HEK293 (cell line): ENCODE data around the gene SHC3.

Experiments
- CTCF ChIA-PET: fragments of 350-600 bp; formaldehyde crosslinking; extraction: SDS; loops from one replicate; lab custom pipeline; 2021; ENCODE audit warnings: antibody characterized with exemption; lab: Yijun Ruan, JAX
- POLR2A ChIA-PET: fragments of 300-600 bp; formaldehyde crosslinking; extraction: SDS; loops from one replicate; lab custom pipeline; 2020; ENCODE audit warnings: antibody characterized with exemption, inconsistent platforms; lab: Yijun Ruan, JAX
- H3K27ac ChIP-seq: fragments of 200-500 bp; sonication (Bioruptor generic); 2 replicates; pipeline ENCODE4 v1.5.1; 2014; ENCODE audit warnings: low read depth, low read length, control low read depth, inconsistent platforms; ENCODE audit errors: extremely low read depth
- H3K36me3 ChIP-seq, 2 experiments: fragments of 200-500 bp in 1 of 2; sonication (Bioruptor generic) in 1 of 2; 1 replicate in 1 of 2; 2 replicates in 1 of 2; pipeline ENCODE4 v1.5.1; 2014 to 2017; ENCODE audit warnings: inconsistent platforms in 2 of 2, low read length in 2 of 2; ENCODE audit not compliant: control insufficient read depth in 2 of 2, insufficient read depth in 1 of 2
- H3K4me1 ChIP-seq: fragments of 200-500 bp; sonication (Bioruptor generic); 2 replicates; pipeline ENCODE4 v1.5.1; 2014; ENCODE audit warnings: mild to moderate bottlenecking, low read length, inconsistent platforms; ENCODE audit not compliant: control insufficient read depth, insufficient read depth
- H3K4me3 ChIP-seq: 2 replicates; pipeline ENCODE4 v1.5.1; 2011; ENCODE audit warnings: low read depth, mild to moderate bottlenecking, control low read depth, low read length, moderate library complexity
- H3K9me3 ChIP-seq: fragments of 200-500 bp; sonication (Bioruptor generic); 2 replicates; pipeline ENCODE4 v1.5.1; 2014; ENCODE audit warnings: low read depth, low read length, inconsistent platforms; ENCODE audit not compliant: control insufficient read depth, insufficient read depth
- BCL11B ChIP-seq: fragments of 450-650 bp; formaldehyde crosslinking; IDR thresholded peaks from 2 replicates; pipeline ENCODE4 v1.5.1; 2016; ENCODE audit warnings: low read depth, missing biosample characterization, missing genetic modification characterization
- GLI2 ChIP-seq: fragments of 450-650 bp; formaldehyde crosslinking; IDR thresholded peaks from 2 replicates; pipeline ENCODE4; 2017; ENCODE audit warnings: missing biosample characterization, missing genetic modification characterization, low read depth, borderline replicate concordance
- HOXD13 ChIP-seq: sonication (generic); formaldehyde crosslinking; IDR thresholded peaks from 2 replicates; pipeline ENCODE4 v1.8.0; 2022; ENCODE audit warnings: missing genetic modification reagents, borderline replicate concordance
- RBAK ChIP-seq: fragments of 450-650 bp; formaldehyde crosslinking; IDR thresholded peaks from 2 replicates; pipeline ENCODE4 v1.5.1; 2016; ENCODE audit warnings: missing biosample characterization, missing genetic modification characterization
- ZNF223 ChIP-seq: fragments of 450-650 bp; formaldehyde crosslinking; IDR thresholded peaks from 2 replicates; pipeline ENCODE4 v1.5.1; 2016; ENCODE audit warnings: missing biosample characterization, missing genetic modification characterization
- ZNF274 ChIP-seq, 2 experiments: fragments of 200-500 bp in 1 of 2; fragments of 450-650 bp in 1 of 2; sonication (Bioruptor generic) in 1 of 2; formaldehyde crosslinking in 1 of 2; IDR thresholded peaks; 2 replicates each; pipeline versions ENCODE4 v1.5.1 to v1.6.1; 2014 to 2016; ENCODE audit warnings: borderline replicate concordance in 1 of 2, inconsistent platforms in 1 of 2, low read length in 1 of 2, missing biosample characterization in 1 of 2, missing genetic modification characterization in 1 of 2
- ZNF311 ChIP-seq: fragments of 450-650 bp; formaldehyde crosslinking; IDR thresholded peaks from 2 replicates; pipeline ENCODE4 v1.5.1; 2017; ENCODE audit warnings: missing biosample characterization, missing genetic modification characterization, borderline replicate concordance
- ZNF391 ChIP-seq: fragments of 450-650 bp; formaldehyde crosslinking; IDR thresholded peaks from 2 replicates; pipeline ENCODE4 v1.5.1; 2016; ENCODE audit warnings: low read depth, missing biosample characterization, missing genetic modification characterization, borderline replicate concordance
- ZNF518A ChIP-seq: fragments of 450-650 bp; formaldehyde crosslinking; conservative IDR thresholded peaks from 2 replicates; pipeline ENCODE4 v1.5.1; 2016; ENCODE audit warnings: low read depth, missing biosample characterization, missing genetic modification characterization
- ZNF624 ChIP-seq: fragments of 450-650 bp; formaldehyde crosslinking; IDR thresholded peaks from 2 replicates; pipeline ENCODE4 v1.5.1; 2017; ENCODE audit warnings: missing biosample characterization, missing genetic modification characterization
- ZNF654 ChIP-seq: fragments of 450-650 bp; formaldehyde crosslinking; IDR thresholded peaks from 2 replicates; pipeline ENCODE4 v1.5.1; 2016; ENCODE audit warnings: low read depth, missing biosample characterization, missing genetic modification characterization
- ZNF670 ChIP-seq: fragments of 450-650 bp; formaldehyde crosslinking; IDR thresholded peaks from 2 replicates; pipeline ENCODE4 v1.5.1; 2016; ENCODE audit warnings: missing biosample characterization, missing genetic modification characterization, low read depth
- ZNF776 ChIP-seq: fragments of 450-650 bp; formaldehyde crosslinking; IDR thresholded peaks from 2 replicates; pipeline ENCODE4 v1.5.0; 2017; ENCODE audit warnings: missing biosample characterization, missing genetic modification characterization, borderline replicate concordance
- ZNF777 ChIP-seq: fragments of 450-650 bp; formaldehyde crosslinking; IDR thresholded peaks from 2 replicates; pipeline ENCODE4 v1.5.1; 2017; ENCODE audit warnings: missing biosample characterization, missing genetic modification characterization, borderline replicate concordance
- ZNF792 ChIP-seq: fragments of 450-650 bp; formaldehyde crosslinking; IDR thresholded peaks from 2 replicates; pipeline ENCODE4 v1.5.1; 2016; ENCODE audit warnings: missing biosample characterization, missing genetic modification characterization

Gene SHC3

DNA sequence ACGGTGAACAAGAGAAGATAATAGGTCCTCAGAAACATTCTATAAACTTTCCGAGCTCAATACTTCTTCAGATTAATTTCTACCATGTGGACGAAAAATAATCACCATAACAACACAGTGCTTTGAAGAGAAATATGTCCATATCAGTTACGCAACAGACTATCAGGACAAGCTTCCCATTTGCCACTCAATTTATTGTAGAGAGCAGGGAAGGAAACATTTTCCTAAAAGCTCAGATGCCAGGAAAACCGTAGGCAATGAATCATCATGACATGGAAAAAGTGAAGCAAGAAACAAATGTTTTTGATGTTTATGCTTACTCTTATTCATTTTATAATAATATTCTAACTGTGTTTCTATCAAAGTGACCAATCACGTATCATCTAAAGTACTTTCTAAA, 99.8 kb downstream of the SHC3 start (continued):
- TF ChIP-seq ZNF518A (tag by site-specific recombination), result no peak

DNA sequence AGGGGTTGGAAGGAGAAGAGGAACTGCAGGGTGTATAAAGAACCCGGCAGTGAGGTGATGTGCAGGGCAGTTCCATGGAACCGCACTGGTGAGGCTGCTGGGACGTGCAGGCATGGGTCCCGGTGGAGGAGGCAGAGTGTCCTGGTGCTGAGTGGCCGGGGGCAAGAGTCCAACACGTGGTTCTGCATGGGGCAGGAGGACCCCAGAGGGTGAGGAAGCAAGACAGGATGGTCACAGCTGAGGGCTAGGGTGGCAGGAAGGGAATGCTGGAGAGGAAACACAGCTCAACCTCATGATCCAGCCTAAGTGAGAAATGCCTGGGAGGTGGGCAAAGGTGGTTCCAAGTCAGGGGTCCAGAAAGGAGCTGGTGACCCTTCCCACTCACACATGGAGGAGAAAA, 100.2 kb downstream of the SHC3 start:
- no peak overlapping the region for H3K4me3 ChIP-seq
- POLR2A ChIA-PET, result no interaction called here
- TF ChIP-seq BCL11B, result no peak
- no peak for TF ChIP-seq ZNF777 (tag by site-specific recombination)
- TF ChIP-seq GLI2 (tag by site-specific recombination), result no peak
- TF ChIP-seq ZNF274 (IDR thresholded peaks at IDR 0.05; ENCODE audit: low read length), result no peak
- no peak for TF ChIP-seq ZNF274 (tag by site-specific recombination; IDR thresholded peaks at IDR 0.05; ENCODE audit: borderline replicate concordance)
- no peak for TF ChIP-seq ZNF223
- TF ChIP-seq, all 188 proteins: peak for 0
- CTCF ChIA-PET, result interaction anchor here (0.6 kb wide), 1 partner anchor 163 kb away, joined by 3 read pairs; no protein-coding TSS in a partner anchor
- Histone ChIP-seq H3K36me3 (no peaks in the 10 kb centered on the region), H3K27ac (no peak overlapping the region), H3K4me1 (no peaks in the 10 kb centered on the region; the same call in 1 of the 2 replicates), H3K9me3 (no peaks in the 10 kb centered on the region)

DNA sequence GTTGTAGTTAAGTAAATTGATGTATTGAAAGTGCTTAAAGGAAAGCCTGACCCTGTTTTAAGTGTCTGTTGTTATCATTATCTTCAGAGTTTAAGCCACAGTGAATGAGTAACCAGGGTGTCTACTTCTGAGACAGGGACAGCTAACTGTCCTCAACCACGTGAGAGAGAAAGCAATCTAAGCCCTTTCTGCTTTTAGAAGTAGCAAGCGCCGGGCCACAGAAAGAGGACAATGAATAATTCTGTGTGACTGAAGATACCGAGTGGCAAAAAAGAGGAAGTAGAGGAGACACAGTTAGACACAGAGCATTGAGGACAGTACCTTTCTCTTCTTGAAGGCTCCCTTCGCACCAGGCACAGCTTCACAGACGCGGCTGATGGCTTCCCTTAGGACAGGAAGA, 101.1 kb downstream of the SHC3 start:
- CTCF ChIA-PET, result interaction anchor here (0.7 kb wide), 1 partner anchor 24 kb away, joined by 7 read pairs; no protein-coding TSS in a partner anchor
- POLR2A ChIA-PET, result no interaction called here
- Histone ChIP-seq H3K27ac (no peak overlapping the region), H3K4me1 (no peaks in the 10 kb centered on the region; the same call in 1 of the 2 replicates), H3K36me3 (no peaks in the 10 kb centered on the region), H3K4me3 (no peak overlapping the region), H3K9me3 (no peaks in the 10 kb centered on the region)
- no peak for TF ChIP-seq ZNF776 (tag by site-specific recombination)
- TF ChIP-seq ZNF670 (tag by site-specific recombination), result no peak
- TF ChIP-seq HOXD13 (CRISPR knock-in tag), result no peak

DNA sequence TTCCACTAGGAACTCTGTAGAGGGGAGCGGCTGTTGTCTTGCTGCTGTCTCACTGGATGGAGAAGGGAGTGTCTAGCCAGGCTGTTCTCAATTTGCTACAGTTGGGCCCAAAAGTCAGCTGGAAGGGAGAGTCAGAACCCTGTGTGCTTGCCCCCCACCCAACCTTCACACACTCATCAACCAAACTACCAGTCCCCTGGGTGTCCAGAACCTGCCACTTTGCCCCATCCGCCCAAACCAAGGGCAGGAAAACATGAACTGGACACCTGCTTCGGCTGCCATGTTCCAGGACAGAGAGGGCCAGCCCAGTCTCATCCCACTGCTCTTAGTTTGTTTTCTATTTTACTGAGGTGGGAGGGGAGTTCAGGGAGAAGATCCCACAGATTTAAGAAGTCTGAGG, 105.2 kb downstream of the SHC3 start:
- CTCF ChIA-PET, result interaction anchor here (0.8 to 1.2 kb wide), 2 partner anchors 24 to 106 kb away, joined by 3 to 5 read pairs; no protein-coding TSS in a partner anchor
- POLR2A ChIA-PET, result no interaction called here
- no peaks in the 10 kb centered on the region for H3K9me3 ChIP-seq
- H3K4me1 ChIP-seq, result no peaks in the 10 kb centered on the region; the same call in 1 of the 2 replicates
- H3K4me3 ChIP-seq, result no peak overlapping the region
- no peaks in the 10 kb centered on the region for H3K36me3 ChIP-seq
- H3K27ac ChIP-seq, result no peak overlapping the region
- TF ChIP-seq ZNF792 (tag by site-specific recombination) (no peak), ZNF654 (tag by site-specific recombination) (no peak), RBAK (no peak), ZNF391 (no peak), ZNF624 (tag by site-specific recombination) (no peak), ZNF311 (no peak)
